CD4-positive, alpha-beta T cell (primary cell): ENCODE results near the gene LGI2. TPM values are rescaled to one million over a fixed set of nuclear protein-coding genes. Genes with fewer than 3 reads are reported as not detected.

Source experiments
- ATAC-seq: fragments of 200-7000 bp; cut with Tn5 transposase; one replicate; pipeline ENCODE4 v1.10.0; 2022; ENCODE audit warnings: mild to moderate bottlenecking; ENCODE audit not compliant: poor library complexity
- CTCF ChIA-PET: fragments of 350-600 bp; sonication (Branson Sonifier 250); formaldehyde crosslinking; loops from one replicate; lab custom pipeline; 2021; ENCODE audit warnings: antibody characterized with exemption, inconsistent platforms; lab: Charles Lee
- POLR2A ChIA-PET: fragments of 350-600 bp; sonication (Branson Sonifier 250); formaldehyde crosslinking; loops from one replicate; lab custom pipeline; 2021; ENCODE audit warnings: antibody characterized with exemption, inconsistent platforms; lab: Charles Lee
- DNase-seq, 14 experiments: peaks; one replicate each; pipeline ENCODE4 v3.0.0-alpha.2; 2013 to 2020; ENCODE audit warnings: mixed read lengths in 2 of 14
- H3K27ac ChIP-seq, 2 donors: one replicate each; pipeline versions ENCODE4 v1.5.1 to v1.7.0; 2013; ENCODE audit warnings: low read length in 2 of 2, low read depth in 1 of 2, mild to moderate bottlenecking in 1 of 2
- H3K27me3 ChIP-seq, 2 experiments: 1 replicate in 1 of 2; 2 replicates in 1 of 2; pipeline versions ENCODE4 v1.6.1 to v1.7.0; 2013; ENCODE audit warnings: low read length in 2 of 2, control low read depth in 1 of 2, mild to moderate bottlenecking in 1 of 2, moderate library complexity in 1 of 2; ENCODE audit not compliant: insufficient read depth in 2 of 2, control insufficient read depth in 1 of 2
- H3K36me3 ChIP-seq: one replicate; pipeline ENCODE4 v1.6.1; 2013; ENCODE audit warnings: low read length, control low read depth; ENCODE audit not compliant: insufficient read depth
- H3K4me1 ChIP-seq: one replicate; pipeline ENCODE4 v1.6.1; 2013; ENCODE audit warnings: low read length, control low read depth; ENCODE audit not compliant: insufficient read depth
- H3K4me3 ChIP-seq: one replicate; pipeline ENCODE4 v1.5.1; 2013; ENCODE audit warnings: mild to moderate bottlenecking, low read length, moderate library complexity
- H3K9me3 ChIP-seq, 2 experiments: 1 replicate in 1 of 2; 2 replicates in 1 of 2; pipeline versions ENCODE4 v1.6.1 to v1.7.0; 2013; ENCODE audit warnings: low read length in 2 of 2, mild to moderate bottlenecking in 2 of 2, control low read depth in 1 of 2, moderate library complexity in 1 of 2; ENCODE audit not compliant: control insufficient read depth in 1 of 2, insufficient read depth in 1 of 2
- H3K27ac Mint-ChIP-seq: one replicate; pipeline ENCODE4 v1.8.0; 2020; ENCODE audit warnings: mixed read lengths
- H3K27me3 Mint-ChIP-seq: one replicate; pipeline ENCODE4 v1.8.0; 2021; ENCODE audit warnings: mixed read lengths
- H3K36me3 Mint-ChIP-seq: one replicate; pipeline ENCODE4 v1.8.0; 2021; ENCODE audit warnings: low read depth, mixed read lengths
- H3K4me1 Mint-ChIP-seq: one replicate; pipeline ENCODE4 v1.8.0; 2021; ENCODE audit warnings: low read depth, mixed read lengths
- H3K4me3 Mint-ChIP-seq: one replicate; pipeline ENCODE4 v1.8.0; 2020; ENCODE audit warnings: mild to moderate bottlenecking, mixed read lengths
- H3K9me3 Mint-ChIP-seq: one replicate; pipeline ENCODE4 v1.8.0; 2020; ENCODE audit warnings: mixed read lengths
- intact Hi-C, 2 experiments: fragments of 100-400 bp; cut with DNase I in 1 of 2; cut with micrococcal nuclease in 1 of 2; formaldehyde crosslinking; loops; one replicate each; pipeline versions ENCODE4 v1.15.1 to v1.9.0; 2023 to 2025; cut with DNase I, micrococcal nuclease
- total RNA-seq, 174 experiments: library from RNA in 2 of 174; stranded (reverse) in 2 of 174; gene quantifications; one replicate each; pipeline ENCODE4 v1.2.3 and lab custom pipeline; 2021 to 2026
- TF ChIP-seq, protein P1 (sequence below): fragments of 200-600 bp; IDR thresholded peaks from one replicate; pipeline ENCODE4 v1.8.0; 2022; ENCODE audit warnings: antibody characterized with exemption, mild to moderate bottlenecking

Gene LGI2
- total RNA-seq, 2 experiments from 2014 or later, result not detected

GRCh38 chr4:25021216-25021615 is 9.5 kb downstream of the LGI2 start:
- Histone ChIP-seq H3K4me1 (no peaks in the 10 kb centered on the region), H3K4me3 (no peak overlapping the region), H3K27ac (no peak overlapping the region), H3K36me3 (no peaks in the 10 kb centered on the region), H3K27me3 (peaks cover 0 to 5% of the 10 kb centered on the region in 2 experiments), H3K9me3 (no peaks in the 10 kb centered on the region)
- TF ChIP-seq, protein P1, sequence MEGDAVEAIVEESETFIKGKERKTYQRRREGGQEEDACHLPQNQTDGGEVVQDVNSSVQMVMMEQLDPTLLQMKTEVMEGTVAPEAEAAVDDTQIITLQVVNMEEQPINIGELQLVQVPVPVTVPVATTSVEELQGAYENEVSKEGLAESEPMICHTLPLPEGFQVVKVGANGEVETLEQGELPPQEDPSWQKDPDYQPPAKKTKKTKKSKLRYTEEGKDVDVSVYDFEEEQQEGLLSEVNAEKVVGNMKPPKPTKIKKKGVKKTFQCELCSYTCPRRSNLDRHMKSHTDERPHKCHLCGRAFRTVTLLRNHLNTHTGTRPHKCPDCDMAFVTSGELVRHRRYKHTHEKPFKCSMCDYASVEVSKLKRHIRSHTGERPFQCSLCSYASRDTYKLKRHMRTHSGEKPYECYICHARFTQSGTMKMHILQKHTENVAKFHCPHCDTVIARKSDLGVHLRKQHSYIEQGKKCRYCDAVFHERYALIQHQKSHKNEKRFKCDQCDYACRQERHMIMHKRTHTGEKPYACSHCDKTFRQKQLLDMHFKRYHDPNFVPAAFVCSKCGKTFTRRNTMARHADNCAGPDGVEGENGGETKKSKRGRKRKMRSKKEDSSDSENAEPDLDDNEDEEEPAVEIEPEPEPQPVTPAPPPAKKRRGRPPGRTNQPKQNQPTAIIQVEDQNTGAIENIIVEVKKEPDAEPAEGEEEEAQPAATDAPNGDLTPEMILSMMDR, result no peak
- no peak overlapping the region for H3K27ac Mint-ChIP-seq
- no peaks in the 10 kb centered on the region for H3K9me3 Mint-ChIP-seq
- no peaks in the 10 kb centered on the region for H3K4me1 Mint-ChIP-seq
- DNase-seq (no peak), ATAC-seq (no peak)
- intact Hi-C loops, result no loop called here
- no peak overlapping the region for H3K4me3 Mint-ChIP-seq
- H3K36me3 Mint-ChIP-seq, result no peaks in the 10 kb centered on the region
- CTCF ChIA-PET, result no interaction called here
- POLR2A ChIA-PET, result no interaction called here
- H3K27me3 Mint-ChIP-seq, result peaks cover 63% of the 10 kb centered on the region

DNA sequence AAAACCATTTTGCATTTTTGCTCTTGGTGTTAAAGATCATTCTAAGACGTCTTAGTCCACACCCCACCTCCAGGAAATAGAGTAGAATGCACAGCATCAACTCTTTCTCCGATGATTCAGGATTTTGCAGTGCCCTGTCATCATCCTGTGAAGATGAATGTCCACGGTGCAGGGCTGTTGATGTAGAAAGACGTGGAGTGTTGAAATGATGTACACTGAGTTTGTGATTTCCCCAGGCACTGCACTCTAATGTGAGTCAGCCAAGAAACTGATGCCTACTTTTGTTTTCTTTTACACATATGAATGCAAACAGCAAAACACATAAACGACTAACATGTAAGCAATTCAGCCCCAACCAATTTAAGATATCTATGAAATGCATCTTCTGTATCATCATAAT is 10.5 kb downstream of the LGI2 start:
- intact Hi-C loops, result no loop called here
- DNase-seq, result no peak
- TF ChIP-seq, protein P1, result no peak
- H3K27ac ChIP-seq, result no peak overlapping the region
- Mint-ChIP-seq H3K27ac (no peak overlapping the region), H3K27me3 (peaks cover 57% of the 10 kb centered on the region), H3K36me3 (no peaks in the 10 kb centered on the region), H3K4me3 (no peak overlapping the region), H3K9me3 (no peaks in the 10 kb centered on the region), H3K4me1 (no peaks in the 10 kb centered on the region)
- H3K27me3 ChIP-seq, result peaks cover 0 to 5% of the 10 kb centered on the region in 2 experiments
- POLR2A ChIA-PET, result no interaction called here
- no peak for ATAC-seq
- no peaks in the 10 kb centered on the region for H3K4me1 ChIP-seq
- H3K4me3 ChIP-seq, result no peak overlapping the region
- CTCF ChIA-PET, result no interaction called here
- H3K36me3 ChIP-seq, result no peaks in the 10 kb centered on the region
- no peaks in the 10 kb centered on the region for H3K9me3 ChIP-seq

DNA sequence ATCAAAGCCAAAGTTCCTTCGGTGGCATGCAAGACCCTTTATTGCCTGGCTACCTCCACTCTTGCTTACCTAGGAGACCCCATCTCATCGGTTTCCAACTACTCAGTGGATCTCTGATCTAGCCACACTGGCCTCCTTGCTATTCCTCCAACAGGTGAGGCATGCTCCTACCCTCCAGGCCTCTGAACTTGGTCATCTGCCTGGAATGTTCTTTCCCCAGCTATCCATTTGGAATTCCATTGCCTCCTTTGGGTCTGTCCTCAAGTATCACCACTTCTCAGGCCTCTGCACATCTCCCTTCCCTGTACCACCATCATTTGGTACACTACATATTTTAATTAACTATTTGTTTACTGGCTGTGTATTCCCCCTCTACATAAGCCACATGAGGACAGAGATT is 11.2 kb downstream of the LGI2 start:
- ATAC-seq (no peak), DNase-seq (no peak)
- Histone ChIP-seq H3K4me1 (no peaks in the 10 kb centered on the region), H3K4me3 (no peak overlapping the region), H3K27me3 (peaks cover 0 to 5% of the 10 kb centered on the region in 2 experiments), H3K27ac (no peak overlapping the region), H3K9me3 (no peaks in the 10 kb centered on the region), H3K36me3 (no peaks in the 10 kb centered on the region)
- TF ChIP-seq, protein P1, result no peak
- Mint-ChIP-seq H3K9me3 (no peaks in the 10 kb centered on the region), H3K36me3 (no peaks in the 10 kb centered on the region), H3K4me1 (no peaks in the 10 kb centered on the region), H3K27ac (no peak overlapping the region), H3K27me3 (peaks cover 53% of the 10 kb centered on the region), H3K4me3 (no peak overlapping the region)
- CTCF ChIA-PET, result no interaction called here
- POLR2A ChIA-PET, result no interaction called here
- intact Hi-C loops, result no loop called here
